ENCODE data around the gene BIRC7.

Gene BIRC7

DNA sequence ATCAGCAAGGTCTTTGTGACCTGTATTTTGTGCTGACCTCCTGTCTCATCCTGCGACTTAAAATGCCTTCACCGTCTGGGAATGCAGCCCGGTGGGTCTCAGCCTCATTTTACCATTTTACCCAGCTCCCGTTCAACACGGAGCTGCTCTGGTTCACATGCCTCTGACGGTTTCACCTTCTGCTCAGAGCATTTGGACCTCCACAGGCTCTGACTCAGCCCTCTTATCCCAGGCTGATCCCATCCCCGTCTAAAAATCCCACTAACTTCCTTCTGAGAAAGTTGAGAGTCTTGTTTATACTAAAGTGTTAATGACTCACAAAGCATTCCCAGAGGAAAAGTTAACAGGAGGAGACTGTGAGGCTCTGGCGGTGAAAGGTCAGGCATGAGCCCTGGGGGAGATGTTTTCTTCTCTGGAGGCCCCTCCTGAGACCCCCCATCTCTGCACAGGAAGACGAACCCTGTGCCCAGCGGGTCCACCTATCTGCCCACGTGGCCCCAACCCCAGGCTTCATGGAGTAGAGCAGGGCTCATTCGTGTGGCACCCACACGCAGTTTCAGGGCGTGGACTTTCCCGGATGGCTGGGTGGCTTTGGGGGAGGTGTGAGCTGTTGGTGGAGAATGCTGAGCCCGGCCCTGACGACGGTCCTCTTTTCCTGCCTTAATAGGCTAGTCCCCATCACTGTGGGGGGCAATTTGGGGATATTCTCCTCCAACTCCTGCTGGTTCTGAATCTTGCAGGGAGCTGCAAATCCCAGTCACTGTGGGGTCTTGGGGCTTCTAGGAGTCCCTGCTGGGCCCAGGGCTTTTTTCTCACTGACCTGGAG, 3.3 kb upstream of the BIRC7 start:
- POLR2A ChIA-PET: interaction anchor here (1.0 to 1.7 kb wide), 3 partner anchors 9 to 17 kb away, joined by 3 to 6 read pairs (median 4); no protein-coding TSS in a partner anchor
- peak; percentile 84 for DNase-seq (ENCODE audit: low read depth, low spot score)
- CTCF ChIA-PET: interaction anchor here (1.1 to 12.3 kb wide), 12 partner anchors 8 to 176 kb away, joined by 3 to 121 read pairs (median 4); partner anchors contain the start of gene YTHDF1
- H3K4me3 ChIP-seq (ENCODE audit: low read depth, low read length): no peak overlapping the region
- TF ChIP-seq, protein P1, sequence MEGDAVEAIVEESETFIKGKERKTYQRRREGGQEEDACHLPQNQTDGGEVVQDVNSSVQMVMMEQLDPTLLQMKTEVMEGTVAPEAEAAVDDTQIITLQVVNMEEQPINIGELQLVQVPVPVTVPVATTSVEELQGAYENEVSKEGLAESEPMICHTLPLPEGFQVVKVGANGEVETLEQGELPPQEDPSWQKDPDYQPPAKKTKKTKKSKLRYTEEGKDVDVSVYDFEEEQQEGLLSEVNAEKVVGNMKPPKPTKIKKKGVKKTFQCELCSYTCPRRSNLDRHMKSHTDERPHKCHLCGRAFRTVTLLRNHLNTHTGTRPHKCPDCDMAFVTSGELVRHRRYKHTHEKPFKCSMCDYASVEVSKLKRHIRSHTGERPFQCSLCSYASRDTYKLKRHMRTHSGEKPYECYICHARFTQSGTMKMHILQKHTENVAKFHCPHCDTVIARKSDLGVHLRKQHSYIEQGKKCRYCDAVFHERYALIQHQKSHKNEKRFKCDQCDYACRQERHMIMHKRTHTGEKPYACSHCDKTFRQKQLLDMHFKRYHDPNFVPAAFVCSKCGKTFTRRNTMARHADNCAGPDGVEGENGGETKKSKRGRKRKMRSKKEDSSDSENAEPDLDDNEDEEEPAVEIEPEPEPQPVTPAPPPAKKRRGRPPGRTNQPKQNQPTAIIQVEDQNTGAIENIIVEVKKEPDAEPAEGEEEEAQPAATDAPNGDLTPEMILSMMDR (IDR thresholded peaks at IDR 0.05; ENCODE audit: insufficient read depth, low read length, missing control alignments): no peak

DNA sequence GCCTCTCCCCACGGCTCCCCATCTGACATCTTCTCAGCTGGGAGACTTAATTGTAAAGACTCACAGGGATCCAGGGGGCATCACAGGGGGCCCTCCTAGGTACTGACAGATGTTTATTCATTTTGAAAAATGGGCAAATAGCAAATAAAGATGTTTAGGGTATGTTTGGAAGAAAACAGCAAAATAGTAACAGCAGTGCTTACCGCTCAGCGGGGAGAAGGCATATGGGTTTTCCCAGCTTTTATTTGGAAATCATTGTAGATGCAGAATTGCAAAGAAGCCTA, 2.7 kb upstream of the BIRC7 start:
- CTCF ChIA-PET: interaction anchor here (1.1 to 12.3 kb wide), 12 partner anchors 9 to 176 kb away, joined by 3 to 121 read pairs (median 4); partner anchors contain the start of gene YTHDF1
- TF ChIP-seq, protein P1 (IDR thresholded peaks at IDR 0.05; ENCODE audit: insufficient read depth, low read length, missing control alignments): no peak
- DNase-seq (ENCODE audit: low read depth, low spot score): no peak
- POLR2A ChIA-PET: interaction anchor here (1.0 to 1.7 kb wide), 3 partner anchors 9 to 18 kb away, joined by 3 to 6 read pairs (median 4); no protein-coding TSS in a partner anchor
- H3K4me3 ChIP-seq (ENCODE audit: low read depth, low read length): no peak overlapping the region

DNA sequence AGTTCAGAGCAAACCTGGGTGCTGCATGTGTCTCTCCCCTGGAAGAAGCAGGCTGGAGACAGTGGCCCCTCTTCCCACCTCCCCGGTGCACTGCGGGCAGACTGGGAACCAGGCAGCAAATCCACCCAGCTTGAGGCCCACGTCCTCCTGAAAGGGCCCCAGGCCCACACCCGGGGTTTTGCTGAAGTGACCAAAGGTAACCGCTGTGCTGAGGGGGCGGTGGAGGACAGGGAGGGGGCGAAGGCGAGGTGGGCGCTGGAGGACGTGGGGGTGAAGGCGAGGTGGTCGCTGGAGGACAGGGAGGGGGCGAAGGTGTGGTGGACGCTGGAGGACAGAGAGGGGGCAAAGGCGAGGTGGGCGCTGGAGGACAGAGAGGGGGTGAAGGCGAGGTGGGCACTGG, 1.8 kb upstream of the BIRC7 start:
- no peak overlapping the region for H3K4me3 ChIP-seq (ENCODE audit: low read depth, low read length)
- TF ChIP-seq, protein P1 (IDR thresholded peaks at IDR 0.05; ENCODE audit: insufficient read depth, low read length, missing control alignments): no peak
- ChIA-PET POLR2A (no interaction called here), CTCF (interaction anchor here (0.7 to 12.3 kb wide), 6 partner anchors 9 to 177 kb away, joined by 3 to 121 read pairs (median 4); no protein-coding TSS in a partner anchor)
- DNase-seq (ENCODE audit: low read depth, low spot score): no peak

DNA sequence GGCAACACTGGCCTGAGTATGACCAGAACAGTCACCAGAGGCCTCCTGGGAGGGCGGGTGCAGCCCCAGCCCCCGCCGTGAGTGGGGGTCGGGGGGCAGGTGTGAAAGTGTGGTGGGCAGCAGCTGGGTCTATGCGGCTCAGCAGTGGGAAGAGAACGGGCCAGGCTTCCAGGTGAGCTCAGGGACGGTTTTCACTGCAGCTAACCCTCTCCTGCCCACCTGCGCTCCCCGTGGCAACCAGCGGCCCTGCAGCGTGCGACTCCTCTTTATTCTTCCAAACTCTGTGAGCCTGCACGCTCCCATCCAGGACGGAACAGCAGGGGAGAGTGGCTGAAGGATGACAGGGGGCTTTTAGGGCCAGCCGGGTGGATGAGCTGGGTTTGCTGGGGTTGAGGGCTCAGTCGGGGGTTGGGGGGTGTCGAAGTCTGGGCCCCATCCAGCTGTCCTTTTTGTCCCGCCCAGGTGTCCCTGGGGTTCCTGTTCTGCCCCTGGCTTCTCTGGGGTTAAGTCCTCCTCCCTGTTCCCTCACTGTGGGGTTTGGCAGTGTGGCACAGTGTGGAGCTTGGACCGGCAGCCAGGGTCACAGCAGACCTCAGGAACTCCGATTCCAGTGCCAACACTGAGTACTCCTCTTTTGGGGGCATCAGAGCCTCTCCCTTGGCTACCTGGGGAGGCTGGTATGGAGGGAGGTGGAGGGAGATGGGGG, 859 bp upstream of the BIRC7 start:
- no peak for DNase-seq (ENCODE audit: low read depth, low spot score)
- POLR2A ChIA-PET: no interaction called here
- H3K4me3 ChIP-seq (ENCODE audit: low read depth, low read length): no peak overlapping the region
- CTCF ChIA-PET: interaction anchor here (0.7 to 12.3 kb wide), 4 partner anchors 10 to 17 kb away, joined by 3 to 121 read pairs (median 4); no protein-coding TSS in a partner anchor
- TF ChIP-seq, protein P1 (IDR thresholded peaks at IDR 0.05; ENCODE audit: insufficient read depth, low read length, missing control alignments): peak; percentile 56

DNA sequence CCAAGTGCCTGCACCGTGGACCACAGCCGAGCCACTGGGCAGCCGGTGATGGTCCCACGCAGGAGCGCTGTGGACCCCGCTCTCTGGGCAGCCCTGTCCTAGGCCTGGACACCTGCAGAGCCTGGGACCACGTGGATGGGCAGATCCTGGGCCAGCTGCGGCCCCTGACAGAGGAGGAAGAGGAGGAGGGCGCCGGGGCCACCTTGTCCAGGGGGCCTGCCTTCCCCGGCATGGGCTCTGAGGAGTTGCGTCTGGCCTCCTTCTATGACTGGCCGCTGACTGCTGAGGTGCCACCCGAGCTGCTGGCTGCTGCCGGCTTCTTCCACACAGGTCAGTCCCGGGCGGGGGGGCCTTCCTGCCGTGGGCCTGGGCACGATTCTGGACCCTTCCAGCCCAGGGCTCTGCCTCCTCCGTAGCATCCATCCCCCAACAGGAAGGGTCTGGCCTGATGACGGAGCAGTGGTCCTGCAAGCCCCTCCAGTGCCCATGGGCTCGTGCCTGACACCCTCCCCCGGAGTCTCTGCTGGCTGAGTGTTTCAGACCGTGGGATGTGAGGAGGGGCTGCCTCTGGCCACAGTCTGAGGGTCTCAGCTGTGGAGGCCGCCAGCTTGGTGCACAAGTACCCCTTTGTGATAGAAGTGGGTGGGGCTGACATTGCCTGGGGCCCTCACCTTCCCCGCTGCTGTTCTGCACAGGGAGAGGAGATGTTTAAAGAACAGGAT, 572 bp downstream of the BIRC7 start:
- no peak overlapping the region for H3K4me3 ChIP-seq (ENCODE audit: low read depth, low read length)
- POLR2A ChIA-PET: interaction anchor here (0.9 kb wide), 1 partner anchor 21 kb away, joined by 3 read pairs; no protein-coding TSS in a partner anchor
- CTCF ChIA-PET: interaction anchor here (12.3 kb wide), 1 partner anchor 12 kb away, joined by 121 read pairs; no protein-coding TSS in a partner anchor
- no peak for DNase-seq (ENCODE audit: low read depth, low spot score)
- TF ChIP-seq, protein P1 (IDR thresholded peaks at IDR 0.05; ENCODE audit: insufficient read depth, low read length, missing control alignments): no peak
